HepG2 (cell line): ENCODE results near the gene ARMH1.

Experiments
- CTCF ChIP-seq: sonication (generic); formaldehyde crosslinking; IDR thresholded peaks from 2 replicates; pipeline ENCODE4 v1.5.0; 2020; ENCODE audit warnings: mild to moderate bottlenecking, missing genetic modification reagents, moderate library complexity
- FOXO1 ChIP-seq: sonication (generic); formaldehyde crosslinking; IDR thresholded peaks from 2 replicates; pipeline ENCODE4 v1.4.0; 2020; ENCODE audit warnings: missing genetic modification reagents
- NFE2L2 ChIP-seq: fragments of 150-350 bp; IDR thresholded peaks from 2 replicates; pipeline ENCODE4 v1.6.1; 2014; ENCODE audit warnings: low read length
- SRF ChIP-seq: IDR thresholded peaks from 2 replicates; pipeline ENCODE4 v1.6.1; 2011; ENCODE audit warnings: mild to moderate bottlenecking, low read depth, low read length, moderate library complexity
- SSRP1 ChIP-seq: IDR thresholded peaks from 2 replicates; pipeline ENCODE4 v1.6.1; 2016; ENCODE audit warnings: control low read depth
- ZBTB20 ChIP-seq: sonication (generic); formaldehyde crosslinking; IDR thresholded peaks from 2 replicates; pipeline ENCODE4 v1.8.1; 2023; ENCODE audit warnings: missing genetic modification reagents, low read depth, mild to moderate bottlenecking, borderline replicate concordance
- ZNF512B ChIP-seq: sonication (generic); formaldehyde crosslinking; IDR thresholded peaks from 2 replicates; pipeline ENCODE4 v1.5.1; 2020; ENCODE audit warnings: missing genetic modification reagents, mild to moderate bottlenecking, borderline replicate concordance
- ZNF598 ChIP-seq: sonication (generic); formaldehyde crosslinking; IDR thresholded peaks from 2 replicates; pipeline ENCODE4 v1.5.1; 2020; ENCODE audit warnings: mild to moderate bottlenecking, missing genetic modification reagents, borderline replicate concordance
- ZNF704 ChIP-seq: sonication (generic); formaldehyde crosslinking; IDR thresholded peaks from 2 replicates; pipeline ENCODE4 v1.8.1; 2023; ENCODE audit warnings: mild to moderate bottlenecking, inconsistent platforms, moderate library complexity, missing genetic modification reagents, borderline replicate concordance
- ZNF790 ChIP-seq: sonication (generic); formaldehyde crosslinking; IDR thresholded peaks from 2 replicates; pipeline ENCODE4 v1.8.0; 2022; ENCODE audit warnings: missing genetic modification reagents, mild to moderate bottlenecking, borderline replicate concordance

- no peak for TF ChIP-seq SSRP1 (CRISPR knock-in tag)
- TF ChIP-seq ZNF512B (CRISPR knock-in tag): no peak
- no peak for TF ChIP-seq ZNF704
- no peak for TF ChIP-seq ZNF790 (CRISPR knock-in tag)
- no peak for TF ChIP-seq ZBTB20
- no peak for TF ChIP-seq SRF
- TF ChIP-seq FOXO1: no peak
- TF ChIP-seq CTCF (CRISPR knock-in tag): no peak
- no peak for TF ChIP-seq NFE2L2
- no peak for TF ChIP-seq ZNF598 (CRISPR knock-in tag)
Observed at GRCh38 chr1:44685881-44686280, 11.4 kb downstream of the ARMH1 start.
